ENCODE results near the gene FIGLA. TPM values are rescaled to one million over a fixed set of nuclear protein-coding genes. Genes with fewer than 3 reads are reported as not detected.

The FIGLA gene
- polyA plus RNA-seq, 4 donors: not detected

DNA sequence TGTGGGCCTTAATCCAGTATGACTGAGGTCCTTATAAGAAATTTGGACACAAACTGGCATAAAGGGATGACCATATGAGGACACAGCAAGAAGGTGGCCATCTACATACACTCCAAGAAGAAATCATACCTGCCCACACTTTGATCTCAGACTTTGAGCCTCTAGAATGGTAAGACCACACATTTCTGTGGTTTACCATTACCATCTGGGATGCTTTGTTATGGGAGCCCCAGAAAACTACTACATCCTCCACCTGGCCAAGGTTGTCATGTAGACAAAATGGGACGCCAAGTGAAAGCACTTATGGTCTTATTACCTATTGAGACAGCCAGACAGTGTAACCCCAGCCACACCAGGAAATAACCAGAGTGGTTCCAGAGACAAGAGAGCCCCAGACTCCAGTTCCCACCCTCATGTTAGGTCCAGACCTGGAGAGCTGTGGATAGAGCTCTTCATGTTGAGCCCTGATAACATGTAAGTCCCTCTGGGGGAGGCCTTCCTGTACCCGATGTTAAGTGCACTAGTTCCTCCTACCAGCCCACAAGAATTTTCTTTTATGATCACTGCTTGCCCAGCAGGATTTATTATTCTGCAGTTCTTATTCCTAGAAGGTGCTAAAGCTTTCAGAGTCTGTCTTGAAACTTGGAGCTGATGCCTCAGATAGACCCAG lies 17.8 kb downstream of the FIGLA start:
- FAIRE-seq: no peak
- Histone ChIP-seq H3K27me3 (ENCODE audit: control insufficient read depth in 3 of 3, insufficient read depth in 3 of 3, low read length in 3 of 3) (peaks cover 4 to 45% (median 14%) of the 10 kb centered on the region in 3 donors), H3K9me3 (ENCODE audit: control insufficient read depth in 2 of 2, insufficient read depth in 1 of 2, low read depth in 1 of 2, low read length in 1 of 2) (no peaks in the 10 kb centered on the region), H3K4me1 (ENCODE audit: control insufficient read depth in 3 of 3, insufficient read depth in 2 of 3, low read depth in 1 of 3, low read length in 2 of 3) (no peaks in the 10 kb centered on the region), H3K4me3 (ENCODE audit: low read depth in 1 of 3, low read length in 3 of 3) (no peak overlapping the region), H3K36me3 (ENCODE audit: control insufficient read depth in 3 of 3, insufficient read depth in 2 of 3, low read depth in 1 of 3, low read length in 3 of 3) (no peaks in the 10 kb centered on the region), H3K27ac (ENCODE audit: low read depth in 1 of 3, low read length in 2 of 3) (no peak overlapping the region)
- 64 to 83% (median 83%) methylated on average over 2 of the region's 2 CpGs for WGBS, 3 donors
- DNase-seq: no peak

DNA sequence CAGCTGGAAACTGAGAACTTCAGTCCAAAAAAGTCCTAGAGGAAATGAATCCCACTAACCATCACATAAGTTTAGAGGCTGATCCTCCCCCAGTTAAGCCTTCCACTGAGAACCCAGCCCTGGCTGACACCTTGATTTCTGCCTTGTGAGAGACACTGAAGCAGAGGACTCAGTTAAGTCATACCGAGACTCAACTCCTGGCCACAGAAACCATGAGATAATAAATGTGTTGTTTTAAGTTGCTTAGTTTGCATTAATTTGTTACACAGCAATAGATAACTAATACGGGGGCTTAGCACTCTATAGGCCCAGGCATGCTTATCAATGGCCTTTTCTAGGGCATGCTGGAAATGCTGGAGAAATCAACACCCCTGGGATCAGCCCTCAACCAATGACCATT lies 19.0 kb downstream of the FIGLA start:
- Histone ChIP-seq H3K4me3 (ENCODE audit: low read depth in 1 of 3, low read length in 3 of 3) (no peak overlapping the region), H3K27ac (ENCODE audit: low read depth in 1 of 3, low read length in 2 of 3) (no peak overlapping the region), H3K27me3 (ENCODE audit: control insufficient read depth in 3 of 3, insufficient read depth in 3 of 3, low read length in 3 of 3) (peaks cover 4 to 56% (median 20%) of the 10 kb centered on the region in 3 donors), H3K9me3 (ENCODE audit: control insufficient read depth in 2 of 2, insufficient read depth in 1 of 2, low read depth in 1 of 2, low read length in 1 of 2) (no peaks in the 10 kb centered on the region), H3K4me1 (ENCODE audit: control insufficient read depth in 3 of 3, insufficient read depth in 2 of 3, low read depth in 1 of 3, low read length in 2 of 3) (peaks cover 0 to 3% (median 0%) of the 10 kb centered on the region in 3 donors), H3K36me3 (ENCODE audit: control insufficient read depth in 3 of 3, insufficient read depth in 2 of 3, low read depth in 1 of 3, low read length in 3 of 3) (no peaks in the 10 kb centered on the region)
- WGBS, 3 donors: 30 to 76% (median 60%) methylated on average over 2 of the region's 2 CpGs
- DNase-seq (no peak), FAIRE-seq (no peak)

DNA sequence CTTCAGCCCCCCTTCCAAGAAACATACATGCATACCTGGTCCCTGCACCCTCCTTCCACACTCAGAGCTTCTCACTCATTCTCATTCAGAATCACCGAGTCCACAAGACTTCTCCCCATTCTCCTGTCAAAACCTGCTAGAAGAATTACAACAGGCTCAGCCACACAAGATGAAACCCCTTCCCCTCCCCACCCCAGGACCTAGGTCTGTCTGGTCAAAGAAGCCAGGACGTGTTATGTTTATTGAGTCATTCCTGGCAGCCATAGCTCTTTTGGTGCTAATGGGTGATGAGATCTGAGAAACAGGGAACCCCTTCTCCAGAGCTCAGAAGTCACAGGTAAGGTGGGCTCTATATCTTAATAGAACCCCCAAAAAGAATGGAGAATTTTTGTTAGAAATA lies 21.0 kb downstream of the FIGLA start:
- 29 to 38% (median 37%) methylated on average over 2 of the region's 2 CpGs for WGBS, 3 donors
- no peak overlapping the region for H3K27ac ChIP-seq (ENCODE audit: low read depth in 1 of 3, low read length in 2 of 3)
- peaks cover 0 to 3% (median 0%) of the 10 kb centered on the region in 3 donors for H3K4me1 ChIP-seq (ENCODE audit: control insufficient read depth in 3 of 3, insufficient read depth in 2 of 3, low read depth in 1 of 3, low read length in 2 of 3)
- no peaks in the 10 kb centered on the region for H3K9me3 ChIP-seq (ENCODE audit: control insufficient read depth in 2 of 2, insufficient read depth in 1 of 2, low read depth in 1 of 2, low read length in 1 of 2)
- H3K36me3 ChIP-seq (ENCODE audit: control insufficient read depth in 3 of 3, insufficient read depth in 2 of 3, low read depth in 1 of 3, low read length in 3 of 3): no peaks in the 10 kb centered on the region
- H3K27me3 ChIP-seq (ENCODE audit: control insufficient read depth in 3 of 3, insufficient read depth in 3 of 3, low read length in 3 of 3): peaks cover 4 to 71% (median 26%) of the 10 kb centered on the region in 3 donors
- FAIRE-seq (no peak), DNase-seq (no peak)
- H3K4me3 ChIP-seq (ENCODE audit: low read depth in 1 of 3, low read length in 3 of 3): no peak overlapping the region

DNA sequence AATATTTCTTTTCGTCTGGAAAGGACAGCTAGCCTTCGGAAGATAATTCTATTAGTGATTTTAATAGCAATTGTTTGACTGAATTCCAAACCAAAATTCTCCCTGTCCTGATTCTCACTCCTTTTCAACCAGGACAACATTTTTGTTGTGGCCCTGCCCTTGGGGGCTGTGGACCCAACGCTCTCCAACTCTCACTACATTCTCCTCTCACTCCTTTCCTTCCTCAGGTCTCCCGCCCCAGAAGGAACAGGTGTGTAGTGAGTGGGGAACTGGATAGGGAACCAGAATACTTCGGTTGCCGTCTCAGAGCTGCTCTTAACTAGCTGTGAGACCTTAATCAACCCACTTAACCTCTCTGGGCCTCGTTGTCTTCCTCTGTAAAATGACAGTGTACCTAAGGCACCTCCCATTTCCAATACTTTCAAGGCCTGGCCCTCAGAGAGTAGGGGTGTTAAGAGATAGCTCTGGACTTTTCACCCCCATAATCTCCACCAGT lies 21.8 kb downstream of the FIGLA start:
- peaks cover 0 to 3% (median 0%) of the 10 kb centered on the region in 3 donors for H3K4me1 ChIP-seq (ENCODE audit: control insufficient read depth in 3 of 3, insufficient read depth in 2 of 3, low read depth in 1 of 3, low read length in 2 of 3)
- peaks cover 4 to 69% (median 26%) of the 10 kb centered on the region in 3 donors for H3K27me3 ChIP-seq (ENCODE audit: control insufficient read depth in 3 of 3, insufficient read depth in 3 of 3, low read length in 3 of 3)
- WGBS, 3 donors: 42 to 50% (median 49%) methylated on average over 7 of the region's 7 CpGs
- FAIRE-seq (no peak), DNase-seq (no peak)
- H3K4me3 ChIP-seq (ENCODE audit: low read depth in 1 of 3, low read length in 3 of 3): no peak overlapping the region
- no peak overlapping the region for H3K27ac ChIP-seq (ENCODE audit: low read depth in 1 of 3, low read length in 2 of 3)
- H3K36me3 ChIP-seq (ENCODE audit: control insufficient read depth in 3 of 3, insufficient read depth in 2 of 3, low read depth in 1 of 3, low read length in 3 of 3): no peaks in the 10 kb centered on the region
- H3K9me3 ChIP-seq (ENCODE audit: control insufficient read depth in 2 of 2, insufficient read depth in 1 of 2, low read depth in 1 of 2, low read length in 1 of 2): no peaks in the 10 kb centered on the region

DNA sequence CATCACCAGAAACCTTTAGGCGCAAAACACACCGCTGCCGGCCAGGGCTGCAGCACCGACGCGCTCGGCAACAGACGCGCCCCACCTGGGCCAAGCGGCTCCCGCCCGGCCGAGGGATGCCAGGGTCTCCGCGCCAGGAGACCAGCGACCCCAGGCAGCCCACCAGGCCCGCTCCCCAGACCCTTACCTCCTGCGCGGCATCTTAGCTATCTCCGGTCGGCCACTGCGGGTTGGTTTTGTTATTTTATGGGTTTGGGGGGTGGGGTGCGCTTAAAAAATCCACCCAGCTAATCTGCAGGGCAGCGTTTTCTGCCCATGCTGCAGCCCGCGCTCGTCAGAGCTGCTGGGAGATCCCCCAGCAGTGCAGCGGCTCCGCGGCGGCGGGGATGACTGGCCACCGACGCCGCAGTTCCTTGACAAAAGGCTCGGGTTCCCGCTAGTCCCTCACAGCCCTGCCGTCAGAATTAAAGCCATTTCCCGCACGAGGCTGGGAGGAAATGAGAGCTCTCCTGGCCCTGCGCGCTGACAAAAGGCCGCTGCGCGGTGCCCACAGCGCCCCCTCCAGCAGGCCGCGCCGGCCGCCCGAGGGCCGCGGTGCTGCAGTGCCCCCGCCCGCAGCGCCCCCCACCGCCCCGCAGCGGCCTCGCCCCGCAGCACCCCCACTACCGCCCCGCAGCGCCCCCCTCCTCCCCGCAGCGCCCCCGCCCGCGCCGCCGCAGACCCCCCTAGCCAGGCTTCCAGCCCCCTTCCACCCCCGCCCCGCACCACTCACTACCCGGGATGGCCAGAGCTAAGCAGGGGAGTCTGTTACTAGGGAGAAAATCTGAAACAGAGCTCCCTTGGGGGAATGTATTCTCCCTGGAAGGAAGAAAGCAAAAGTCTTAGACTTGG lies 22.5 kb downstream of the FIGLA start, which contains the start of gene ADD2:
TSS of gene ADD2 (minus strand) at position 502 of the 891 bp plus-strand sequence. CDS start 61,792 bp downstream, outside the sequence.
- no peak for FAIRE-seq
- peak in 1 of 2 donors; percentile 36 for DNase-seq
- Histone ChIP-seq H3K9me3 (ENCODE audit: control insufficient read depth in 2 of 2, insufficient read depth in 1 of 2, low read depth in 1 of 2, low read length in 1 of 2) (no peaks in the 10 kb centered on the region), H3K36me3 (ENCODE audit: control insufficient read depth in 3 of 3, insufficient read depth in 2 of 3, low read depth in 1 of 3, low read length in 3 of 3) (no peaks in the 10 kb centered on the region), H3K4me1 (ENCODE audit: control insufficient read depth in 3 of 3, insufficient read depth in 2 of 3, low read depth in 1 of 3, low read length in 2 of 3) (peaks cover 0 to 3% (median 0%) of the 10 kb centered on the region in 3 donors), H3K27me3 (ENCODE audit: control insufficient read depth in 3 of 3, insufficient read depth in 3 of 3, low read length in 3 of 3) (peaks cover 4 to 64% (median 26%) of the 10 kb centered on the region in 3 donors), H3K4me3 (ENCODE audit: low read depth in 1 of 3, low read length in 3 of 3) (peak within 1 kb of the TSS; percentile 14 to 29 (median 23)), H3K27ac (ENCODE audit: low read depth in 1 of 3, low read length in 2 of 3) (no peak within 1 kb of the TSS)
- WGBS, 3 donors: 1 to 4% (median 3%) methylated on average over 51 to 70 of the region's 74 CpGs

DNA sequence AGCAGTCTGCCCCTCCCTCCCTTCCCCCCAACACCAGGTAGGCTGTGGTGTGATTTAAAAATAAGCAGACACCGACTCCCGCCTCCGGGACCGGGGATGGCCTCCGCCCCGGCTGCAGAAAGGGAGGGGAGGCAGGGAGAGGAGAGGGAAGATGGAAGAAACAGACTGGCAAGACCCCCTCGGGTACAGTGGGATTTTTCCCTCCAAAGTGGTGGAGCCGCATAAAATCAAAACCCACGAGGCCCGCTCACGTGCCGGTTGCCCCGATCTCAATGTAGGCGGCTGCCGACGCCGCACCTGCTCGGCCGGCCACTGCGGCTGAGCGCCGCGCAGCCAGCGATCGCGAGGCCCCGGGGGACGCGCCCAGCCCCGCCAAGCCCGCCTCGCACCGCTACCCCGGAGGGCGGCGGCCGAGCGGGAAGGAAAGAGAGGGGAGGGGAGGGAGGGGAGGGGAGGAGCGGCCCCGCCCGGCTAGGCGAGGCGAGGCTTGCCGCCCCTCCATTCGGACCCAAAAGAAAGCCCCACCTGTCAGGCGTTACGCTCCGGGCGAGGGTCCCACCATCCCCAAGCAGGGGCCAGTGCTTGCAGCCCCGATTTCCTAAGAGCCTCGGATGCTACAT lies 23.3 kb downstream of the FIGLA start:
- FAIRE-seq: no peak
- H3K27me3 ChIP-seq (ENCODE audit: control insufficient read depth in 3 of 3, insufficient read depth in 3 of 3, low read length in 3 of 3): peaks cover 4 to 62% (median 26%) of the 10 kb centered on the region in 3 donors
- H3K4me1 ChIP-seq (ENCODE audit: control insufficient read depth in 3 of 3, insufficient read depth in 2 of 3, low read depth in 1 of 3, low read length in 2 of 3): peaks cover 0 to 3% (median 0%) of the 10 kb centered on the region in 3 donors
- no peak overlapping the region for H3K27ac ChIP-seq (ENCODE audit: low read depth in 1 of 3, low read length in 2 of 3)
- peak overlapping the region; percentile 10 to 23 (median 14) for H3K4me3 ChIP-seq (ENCODE audit: low read depth in 1 of 3, low read length in 3 of 3)
- WGBS, 3 donors: 1% methylated on average over 35 to 51 of the region's 51 CpGs
- H3K9me3 ChIP-seq (ENCODE audit: control insufficient read depth in 2 of 2, insufficient read depth in 1 of 2, low read depth in 1 of 2, low read length in 1 of 2): no peaks in the 10 kb centered on the region
- DNase-seq: peak in 1 of 2 donors; percentile 12
- H3K36me3 ChIP-seq (ENCODE audit: control insufficient read depth in 3 of 3, insufficient read depth in 2 of 3, low read depth in 1 of 3, low read length in 3 of 3): no peaks in the 10 kb centered on the region

DNA sequence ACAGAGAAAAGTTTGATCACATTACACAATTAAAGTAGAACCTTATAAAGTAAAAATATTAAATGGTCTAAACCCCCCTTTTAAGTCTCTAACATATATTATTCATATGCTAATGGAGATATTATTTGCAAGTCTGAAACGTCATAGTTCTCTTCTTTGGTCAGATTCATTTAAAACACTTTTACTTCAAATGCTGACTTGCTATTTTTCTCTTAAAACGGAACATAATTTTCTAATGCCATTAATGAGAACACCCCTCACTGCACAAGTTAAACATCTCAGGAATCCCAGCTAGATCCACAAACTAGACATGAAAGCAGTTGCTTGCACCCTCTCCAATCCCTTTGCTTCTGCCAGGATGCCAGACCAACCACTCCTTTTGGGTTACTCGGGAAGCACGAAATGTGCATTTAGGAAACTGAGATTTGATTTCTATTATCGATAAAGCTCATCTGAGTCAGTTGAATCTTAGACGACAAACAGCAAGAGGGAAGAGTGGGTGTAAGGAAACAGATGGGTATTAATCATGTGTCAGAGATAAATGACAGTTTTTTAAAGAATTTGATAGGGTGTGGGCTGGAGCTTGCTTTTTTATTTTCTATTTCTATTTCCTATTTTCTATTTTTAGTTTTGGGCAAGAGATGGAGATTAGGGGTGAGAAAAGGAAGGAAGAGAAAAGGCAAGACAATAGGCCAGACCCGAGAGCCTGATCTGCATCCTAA lies 23.9 kb downstream of the FIGLA start:
- 6 to 11% (median 8%) methylated on average over 7 of the region's 7 CpGs for WGBS, 3 donors
- H3K4me1 ChIP-seq (ENCODE audit: control insufficient read depth in 3 of 3, insufficient read depth in 2 of 3, low read depth in 1 of 3, low read length in 2 of 3): peaks cover 0 to 3% (median 0%) of the 10 kb centered on the region in 3 donors
- H3K4me3 ChIP-seq (ENCODE audit: low read depth in 1 of 3, low read length in 3 of 3): peak overlapping the region in 2 of 3 donors; percentile 10 to 14
- no peaks in the 10 kb centered on the region for H3K9me3 ChIP-seq (ENCODE audit: control insufficient read depth in 2 of 2, insufficient read depth in 1 of 2, low read depth in 1 of 2, low read length in 1 of 2)
- no peak overlapping the region for H3K27ac ChIP-seq (ENCODE audit: low read depth in 1 of 3, low read length in 2 of 3)
- no peak for DNase-seq
- peaks cover 4 to 56% (median 26%) of the 10 kb centered on the region in 3 donors for H3K27me3 ChIP-seq (ENCODE audit: control insufficient read depth in 3 of 3, insufficient read depth in 3 of 3, low read length in 3 of 3)
- FAIRE-seq: no peak
- H3K36me3 ChIP-seq (ENCODE audit: control insufficient read depth in 3 of 3, insufficient read depth in 2 of 3, low read depth in 1 of 3, low read length in 3 of 3): no peaks in the 10 kb centered on the region

Measured in small intestine (tissue), 7 donors.